Hepatocyte (in vitro differentiated cells): ENCODE data around the gene PLA2G4D. TPM values are rescaled to one million over a fixed set of nuclear protein-coding genes. Genes with fewer than 3 reads are reported as not detected.

ENCODE experiments used
- DNase-seq: peaks from one replicate; pipeline ENCODE4 v3.0.0-alpha.2; 2016; ENCODE audit warnings: low spot score
- H2AFZ ChIP-seq: fragments of 200-600 bp; sonication (generic); 2 replicates; pipeline ENCODE4 v1.6.0; 2016; ENCODE audit warnings: antibody characterized with exemption, mild to moderate bottlenecking
- H3K27ac ChIP-seq: fragments of 200-600 bp; sonication (generic); 2 replicates; pipeline ENCODE4 v1.5.1; 2016; ENCODE audit warnings: mild to moderate bottlenecking
- H3K27me3 ChIP-seq: fragments of 200-600 bp; sonication (generic); 2 replicates; pipeline ENCODE4 v1.6.1; 2016
- H3K36me3 ChIP-seq: fragments of 200-600 bp; sonication (generic); replicated peaks from 2 replicates; pipeline ENCODE4 v1.5.1; 2016; ENCODE audit warnings: low read depth; ENCODE audit not compliant: insufficient read depth
- H3K4me1 ChIP-seq: fragments of 200-600 bp; sonication (generic); 2 replicates; pipeline ENCODE4 v1.5.1; 2016; ENCODE audit warnings: mild to moderate bottlenecking, moderate library complexity; ENCODE audit not compliant: insufficient read depth
- H3K4me2 ChIP-seq: fragments of 200-600 bp; sonication (generic); 2 replicates; pipeline ENCODE4 v1.6.0; 2016
- H3K4me3 ChIP-seq: fragments of 200-600 bp; sonication (generic); 2 replicates; pipeline ENCODE4 v1.5.1; 2016; ENCODE audit warnings: mild to moderate bottlenecking
- H3K79me2 ChIP-seq: fragments of 200-600 bp; sonication (generic); 2 replicates; pipeline ENCODE4 v1.6.0; 2017; ENCODE audit warnings: mild to moderate bottlenecking
- H3K9me2 ChIP-seq: fragments of 200-600 bp; sonication (generic); replicated peaks from 2 replicates; pipeline ENCODE4 v1.6.0; 2017; ENCODE audit warnings: mild to moderate bottlenecking; ENCODE audit not compliant: insufficient read depth
- H3K9me3 ChIP-seq: fragments of 200-600 bp; sonication (generic); 2 replicates; pipeline ENCODE4 v1.5.1; 2016; ENCODE audit warnings: low read depth, mild to moderate bottlenecking
- H4K20me1 ChIP-seq: fragments of 200-600 bp; sonication (generic); 2 replicates; pipeline ENCODE4 v1.6.0; 2016; ENCODE audit warnings: mild to moderate bottlenecking; ENCODE audit not compliant: insufficient read depth, poor library complexity, severe bottlenecking
- EZH2 ChIP-seq: fragments of 200-600 bp; sonication (generic); IDR thresholded peaks from 2 replicates; pipeline ENCODE4 v1.6.1; 2016; ENCODE audit warnings: antibody characterized with exemption, mild to moderate bottlenecking, borderline replicate concordance
- EZH2phosphoT487 ChIP-seq: fragments of 200-600 bp; sonication (generic); IDR thresholded peaks from one replicate; pipeline ENCODE4 v1.6.1; 2018; ENCODE audit warnings: antibody characterized with exemption, mild to moderate bottlenecking, low read depth, moderate library complexity; ENCODE audit not compliant: unreplicated experiment, severe bottlenecking
- WGBS: methylation state at CpG from one replicate; pipeline ENCODE4 v1.1.6; 2016; ENCODE audit warnings: low lambda C conversion rate; ENCODE audit errors: missing lambda C conversion rate; 5-methylcytosine and 5-hydroxymethylcytosine counted together
- polyA plus RNA-seq: library from polyadenylated mRNA; unstranded; fragments of >200 nt; fragmentation: Nextera tagmentation; extraction: Ambion mirVana; gene quantifications from 2 replicates; pipeline ENCODE4 v1.2.1, GENCODE V29; 2016
- total RNA-seq: library from RNA; depleted of rRNA; stranded (reverse); fragments of >200 nt; gene quantifications from 2 replicates; pipeline ENCODE4 v1.2.3, GENCODE V29; 2014
- TF ChIP-seq, protein P1 (sequence below): fragments of 200-600 bp; sonication (generic); IDR thresholded peaks from 2 replicates; pipeline ENCODE4 v1.5.1; 2016; ENCODE audit warnings: antibody characterized with exemption, mild to moderate bottlenecking; ENCODE audit not compliant: poor library complexity

PLA2G4D gene
- total and polyA plus RNA-seq, 2 experiments from 2014 or later, result 0.17 TPM; not detected in 1

DNA sequence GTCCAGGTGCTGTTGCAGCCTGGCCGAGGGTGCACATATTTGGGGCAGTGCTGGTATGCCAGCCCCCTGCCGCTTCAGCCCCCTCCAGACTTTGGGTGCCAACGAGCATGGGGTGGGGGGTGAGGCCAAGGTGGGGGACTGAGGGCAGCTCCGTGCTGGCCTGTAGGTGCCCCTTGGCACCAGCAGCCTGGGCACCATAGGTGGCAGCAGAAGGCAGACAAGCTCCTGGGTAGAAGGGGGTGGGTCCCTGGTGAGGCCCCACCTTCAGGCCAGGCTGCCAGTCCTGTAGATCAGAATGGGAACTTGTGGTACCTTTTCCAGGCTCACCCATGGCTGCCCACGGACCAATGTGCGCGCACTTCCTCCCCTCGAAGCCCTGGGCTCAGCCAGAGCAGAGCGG lies 57.4 kb downstream of the PLA2G4D start:
- no peak for TF ChIP-seq EZH2phosphoT487
- TF ChIP-seq, protein P1, sequence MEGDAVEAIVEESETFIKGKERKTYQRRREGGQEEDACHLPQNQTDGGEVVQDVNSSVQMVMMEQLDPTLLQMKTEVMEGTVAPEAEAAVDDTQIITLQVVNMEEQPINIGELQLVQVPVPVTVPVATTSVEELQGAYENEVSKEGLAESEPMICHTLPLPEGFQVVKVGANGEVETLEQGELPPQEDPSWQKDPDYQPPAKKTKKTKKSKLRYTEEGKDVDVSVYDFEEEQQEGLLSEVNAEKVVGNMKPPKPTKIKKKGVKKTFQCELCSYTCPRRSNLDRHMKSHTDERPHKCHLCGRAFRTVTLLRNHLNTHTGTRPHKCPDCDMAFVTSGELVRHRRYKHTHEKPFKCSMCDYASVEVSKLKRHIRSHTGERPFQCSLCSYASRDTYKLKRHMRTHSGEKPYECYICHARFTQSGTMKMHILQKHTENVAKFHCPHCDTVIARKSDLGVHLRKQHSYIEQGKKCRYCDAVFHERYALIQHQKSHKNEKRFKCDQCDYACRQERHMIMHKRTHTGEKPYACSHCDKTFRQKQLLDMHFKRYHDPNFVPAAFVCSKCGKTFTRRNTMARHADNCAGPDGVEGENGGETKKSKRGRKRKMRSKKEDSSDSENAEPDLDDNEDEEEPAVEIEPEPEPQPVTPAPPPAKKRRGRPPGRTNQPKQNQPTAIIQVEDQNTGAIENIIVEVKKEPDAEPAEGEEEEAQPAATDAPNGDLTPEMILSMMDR, result no peak
- no peak for TF ChIP-seq EZH2
- no peaks in the 10 kb centered on the region for H3K4me1 ChIP-seq
- H3K4me2 ChIP-seq, result no peak overlapping the region
- no peak overlapping the region for H3K4me3 ChIP-seq
- no peaks in the 10 kb centered on the region for H3K36me3 ChIP-seq
- H3K9me2 ChIP-seq, result no peaks in the 10 kb centered on the region
- no peak for DNase-seq
- no peak overlapping the region for H2AFZ ChIP-seq
- no peaks in the 10 kb centered on the region for H4K20me1 ChIP-seq
- no peaks in the 10 kb centered on the region for H3K27me3 ChIP-seq
- H3K79me2 ChIP-seq, result no peaks in the 10 kb centered on the region
- no peak overlapping the region for H3K27ac ChIP-seq
- WGBS, result 98% methylated on average over 9 of the region's 9 CpGs
- no peaks in the 10 kb centered on the region for H3K9me3 ChIP-seq

- DNase-seq, result no peak
- Histone ChIP-seq H3K27me3 (no peaks in the 10 kb centered on the region), H3K4me3 (no peak overlapping the region), H3K4me2 (no peak overlapping the region), H3K36me3 (no peaks in the 10 kb centered on the region), H4K20me1 (no peaks in the 10 kb centered on the region), H3K4me1 (no peaks in the 10 kb centered on the region), H3K9me3 (no peaks in the 10 kb centered on the region), H3K79me2 (no peaks in the 10 kb centered on the region), H3K9me2 (no peaks in the 10 kb centered on the region), H3K27ac (peak overlapping the region; percentile 7), H2AFZ (no peak overlapping the region)
- TF ChIP-seq, protein P1, result no peak
- 94% methylated on average over 39 of the region's 45 CpGs for WGBS
Measured at GRCh38 chr15:42036112-42036905, 58.1 kb downstream of the PLA2G4D start.

DNA sequence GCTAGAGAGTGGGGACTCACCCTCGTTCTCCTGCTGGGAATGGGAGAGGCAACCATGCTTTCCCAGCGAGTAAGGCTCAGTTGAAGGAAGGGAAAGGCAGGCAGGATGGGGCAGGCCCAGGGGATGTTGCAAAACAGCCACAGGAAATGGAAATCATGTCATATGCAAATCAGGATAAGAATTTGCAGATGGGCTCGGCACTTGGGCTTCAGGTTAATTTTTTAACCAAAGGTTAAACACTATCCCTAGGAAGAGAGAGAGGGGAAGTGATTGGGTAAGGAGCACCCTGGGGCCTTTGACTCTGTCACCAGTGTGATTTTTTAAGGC lies 59.0 kb downstream of the PLA2G4D start:
- peak; percentile 28 for DNase-seq
- H4K20me1 ChIP-seq, result no peaks in the 10 kb centered on the region
- peak overlapping the region; percentile 63 for H3K27ac ChIP-seq
- WGBS, result 51% methylated on average over 3 of the region's 3 CpGs
- TF ChIP-seq EZH2, result no peak
- TF ChIP-seq EZH2phosphoT487, result no peak
- no peaks in the 10 kb centered on the region for H3K79me2 ChIP-seq
- no peak overlapping the region for H2AFZ ChIP-seq
- H3K9me3 ChIP-seq, result no peaks in the 10 kb centered on the region
- no peaks in the 10 kb centered on the region for H3K36me3 ChIP-seq
- H3K27me3 ChIP-seq, result no peaks in the 10 kb centered on the region
- H3K4me3 ChIP-seq, result no peak overlapping the region
- no peak overlapping the region for H3K4me2 ChIP-seq
- H3K9me2 ChIP-seq, result no peaks in the 10 kb centered on the region
- no peaks in the 10 kb centered on the region for H3K4me1 ChIP-seq

- no peaks in the 10 kb centered on the region for H4K20me1 ChIP-seq
- WGBS, result 71% methylated on average over 8 of the region's 8 CpGs
- H2AFZ ChIP-seq, result no peak overlapping the region
- no peaks in the 10 kb centered on the region for H3K27me3 ChIP-seq
- no peak overlapping the region for H3K4me2 ChIP-seq
- H3K4me3 ChIP-seq, result no peak overlapping the region
- no peak for DNase-seq
- no peaks in the 10 kb centered on the region for H3K36me3 ChIP-seq
- H3K79me2 ChIP-seq, result no peaks in the 10 kb centered on the region
- H3K27ac ChIP-seq, result peak overlapping the region; percentile 63
- H3K9me2 ChIP-seq, result no peaks in the 10 kb centered on the region
- no peak for TF ChIP-seq EZH2
- TF ChIP-seq, protein P1, result no peak
- no peak for TF ChIP-seq EZH2phosphoT487
- no peaks in the 10 kb centered on the region for H3K4me1 ChIP-seq
- no peaks in the 10 kb centered on the region for H3K9me3 ChIP-seq
Measured at GRCh38 chr15:42034628-42035434, 59.5 kb downstream of the PLA2G4D start.
